Activated B cell treated with CpG ODN at 0.5 μM for 24 hours (primary cell): ENCODE measurements around the gene TMPRSS4. TPM values are rescaled to one million over a fixed set of nuclear protein-coding genes. Genes with fewer than 3 reads are reported as not detected.

Experiments used
- ATAC-seq: fragments of 200-7000 bp; cut with Tn5 transposase; one replicate; pipeline ENCODE4 v1.10.0; 2021; ENCODE audit warnings: low read depth, mild to moderate bottlenecking, moderate library complexity
- CTCF ChIA-PET: fragments of 350-600 bp; sonication (Branson Sonifier 250); formaldehyde crosslinking; loops from one replicate; lab custom pipeline; 2021; ENCODE audit warnings: antibody characterized with exemption; lab: Charles Lee
- POLR2A ChIA-PET: fragments of 350-600 bp; sonication (Branson Sonifier 250); formaldehyde crosslinking; loops from one replicate; lab custom pipeline; 2021; ENCODE audit warnings: antibody characterized with exemption; lab: Charles Lee
- DNase-seq: peaks from one replicate; pipeline ENCODE4 v3.0.0; 2022
- H3K27ac Mint-ChIP-seq: one replicate; pipeline ENCODE4 v1.8.0; 2020; ENCODE audit warnings: mixed read lengths
- H3K27me3 Mint-ChIP-seq: one replicate; pipeline ENCODE4 v1.8.0; 2021; ENCODE audit warnings: mixed read lengths
- H3K36me3 Mint-ChIP-seq: one replicate; pipeline ENCODE4 v1.8.0; 2021; ENCODE audit warnings: low read depth, mixed read lengths
- H3K4me1 Mint-ChIP-seq: one replicate; pipeline ENCODE4 v1.8.0; 2021; ENCODE audit warnings: mixed read lengths
- H3K4me3 Mint-ChIP-seq: one replicate; pipeline ENCODE4 v1.8.0; 2020; ENCODE audit warnings: mild to moderate bottlenecking, mixed read lengths
- H3K9me3 Mint-ChIP-seq: one replicate; pipeline ENCODE4 v1.8.0; 2020; ENCODE audit warnings: mixed read lengths
- intact Hi-C: fragments of 100-400 bp; cut with micrococcal nuclease; formaldehyde crosslinking; loops from one replicate; pipeline ENCODE4 v1.15.1; 2024
- total RNA-seq: library from RNA; stranded (reverse); gene quantifications from 2 replicates; pipeline ENCODE4 v1.2.3, GENCODE V29; 2022
- TF ChIP-seq, protein P1 (sequence below): fragments of 200-600 bp; IDR thresholded peaks from one replicate; pipeline ENCODE4 v1.8.0; 2022; ENCODE audit warnings: antibody characterized with exemption, mild to moderate bottlenecking

The TMPRSS4 gene
- total RNA-seq, 1 donor from 2014 or later = not detected

GRCh38 chr11:118058311-118059245, 18.3 kb upstream of the TMPRSS4 start:
- Mint-ChIP-seq H3K27me3 (peaks cover 1% of the 10 kb centered on the region), H3K27ac (no peak overlapping the region), H3K4me3 (no peak overlapping the region), H3K9me3 (no peaks in the 10 kb centered on the region), H3K36me3 (no peaks in the 10 kb centered on the region), H3K4me1 (no peaks in the 10 kb centered on the region)
- TF ChIP-seq, protein P1, sequence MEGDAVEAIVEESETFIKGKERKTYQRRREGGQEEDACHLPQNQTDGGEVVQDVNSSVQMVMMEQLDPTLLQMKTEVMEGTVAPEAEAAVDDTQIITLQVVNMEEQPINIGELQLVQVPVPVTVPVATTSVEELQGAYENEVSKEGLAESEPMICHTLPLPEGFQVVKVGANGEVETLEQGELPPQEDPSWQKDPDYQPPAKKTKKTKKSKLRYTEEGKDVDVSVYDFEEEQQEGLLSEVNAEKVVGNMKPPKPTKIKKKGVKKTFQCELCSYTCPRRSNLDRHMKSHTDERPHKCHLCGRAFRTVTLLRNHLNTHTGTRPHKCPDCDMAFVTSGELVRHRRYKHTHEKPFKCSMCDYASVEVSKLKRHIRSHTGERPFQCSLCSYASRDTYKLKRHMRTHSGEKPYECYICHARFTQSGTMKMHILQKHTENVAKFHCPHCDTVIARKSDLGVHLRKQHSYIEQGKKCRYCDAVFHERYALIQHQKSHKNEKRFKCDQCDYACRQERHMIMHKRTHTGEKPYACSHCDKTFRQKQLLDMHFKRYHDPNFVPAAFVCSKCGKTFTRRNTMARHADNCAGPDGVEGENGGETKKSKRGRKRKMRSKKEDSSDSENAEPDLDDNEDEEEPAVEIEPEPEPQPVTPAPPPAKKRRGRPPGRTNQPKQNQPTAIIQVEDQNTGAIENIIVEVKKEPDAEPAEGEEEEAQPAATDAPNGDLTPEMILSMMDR = no peak
- ChIA-PET CTCF (interaction anchor here (1.1 to 9.5 kb wide), 3 partner anchors 109 to 251 kb away, joined by 3 to 294 read pairs (median 5); no protein-coding TSS in a partner anchor), POLR2A (no interaction called here)
- intact Hi-C loops = no loop called here
- DNase-seq (no peak), ATAC-seq (no peak)

- no peak for ATAC-seq
Measured at GRCh38 chr11:118059246-118059940, 17.5 kb upstream of the TMPRSS4 start.

GRCh38 chr11:118060081-118060661, 16.7 kb upstream of the TMPRSS4 start:
- H3K4me3 Mint-ChIP-seq = no peak overlapping the region
- no peaks in the 10 kb centered on the region for H3K36me3 Mint-ChIP-seq
- no peak overlapping the region for H3K27ac Mint-ChIP-seq
- no peaks in the 10 kb centered on the region for H3K4me1 Mint-ChIP-seq
- peaks cover 7% of the 10 kb centered on the region for H3K27me3 Mint-ChIP-seq
- ChIA-PET CTCF (interaction anchor here (2.5 kb wide), 1 partner anchor 113 kb away, joined by 6 read pairs; no protein-coding TSS in a partner anchor), POLR2A (no interaction called here)
- intact Hi-C loops = no loop called here
- DNase-seq = no peak
- H3K9me3 Mint-ChIP-seq = no peaks in the 10 kb centered on the region
- ATAC-seq = no peak
- TF ChIP-seq, protein P1 = no peak

More at GRCh38 chr11:118059246-118059940, 17.5 kb upstream of the TMPRSS4 start:
- peaks cover 7% of the 10 kb centered on the region for H3K27me3 Mint-ChIP-seq
- intact Hi-C loops = no loop called here
- no peaks in the 10 kb centered on the region for H3K9me3 Mint-ChIP-seq
- POLR2A ChIA-PET = no interaction called here
- no peak overlapping the region for H3K27ac Mint-ChIP-seq
- no peak for DNase-seq
- CTCF ChIA-PET = interaction anchor here (1.1 to 9.5 kb wide), 3 partner anchors 109 to 211 kb away, joined by 3 to 294 read pairs (median 6); no protein-coding TSS in a partner anchor
- no peak overlapping the region for H3K4me3 Mint-ChIP-seq
- no peaks in the 10 kb centered on the region for H3K4me1 Mint-ChIP-seq
- TF ChIP-seq, protein P1 = no peak
- H3K36me3 Mint-ChIP-seq = no peaks in the 10 kb centered on the region

DNA sequence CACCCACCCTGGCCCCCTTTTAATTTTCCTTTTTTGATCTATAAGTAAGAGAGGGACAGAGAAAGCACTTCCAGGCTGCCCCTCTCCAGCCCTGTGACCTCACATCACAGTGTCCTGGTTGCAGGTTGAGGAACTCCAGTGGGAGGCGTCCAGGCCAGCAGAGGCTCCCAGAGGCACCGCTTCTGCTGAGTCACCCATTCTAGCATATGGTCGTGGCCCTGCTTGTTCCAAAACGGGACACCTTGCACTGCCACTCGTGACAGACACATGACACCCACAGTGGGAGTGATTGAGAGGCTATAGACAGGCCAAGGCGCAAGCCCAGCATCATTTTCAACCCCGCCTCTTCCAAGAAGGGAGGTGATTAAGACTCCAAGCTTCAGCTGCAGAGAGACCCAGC, 16.0 kb upstream of the TMPRSS4 start:
- TF ChIP-seq, protein P1 = no peak
- H3K27ac Mint-ChIP-seq = no peak overlapping the region
- H3K36me3 Mint-ChIP-seq = no peaks in the 10 kb centered on the region
- intact Hi-C loops = no loop called here
- ChIA-PET CTCF (interaction anchor here (2.5 kb wide), 1 partner anchor 114 kb away, joined by 6 read pairs; no protein-coding TSS in a partner anchor), POLR2A (no interaction called here)
- H3K9me3 Mint-ChIP-seq = no peaks in the 10 kb centered on the region
- peaks cover 9% of the 10 kb centered on the region for H3K27me3 Mint-ChIP-seq
- DNase-seq (no peak), ATAC-seq (no peak)
- no peak overlapping the region for H3K4me3 Mint-ChIP-seq
- no peaks in the 10 kb centered on the region for H3K4me1 Mint-ChIP-seq
